Mucosa of gallbladder (tissue), 1 donor: ENCODE measurements around the gene LIMS1. TPM values are rescaled to one million over a fixed set of nuclear protein-coding genes. Genes with fewer than 3 reads are reported as not detected.

Experiments
- total RNA-seq: library from RNA; stranded (reverse); gene quantifications from one replicate; pipeline ENCODE4 v1.2.1, GENCODE V29; 2021
- donor health status: DM: no; HTN: no; CAD: no.

LIMS1 gene
- total RNA-seq, 1 donor from 2014 or later = 64.1 TPM

Other genes with a start within 250 kb of the LIMS1 start
- 154 TPM for gene SULT1C2, start 245.6 kb upstream of the LIMS1 start, total RNA-seq
- gene SULT1C4, start 156.5 kb upstream of the LIMS1 start, total RNA-seq = 117 TPM
- gene GCC2, start 85.3 kb upstream of the LIMS1 start, total RNA-seq = 85.7 TPM
- 64.9 TPM for gene RANBP2, start 185.0 kb downstream of the LIMS1 start, total RNA-seq